GM21528 (cell line): ENCODE data around the gene GCDH.
"Not testable (repeated sequence)": the region's sequence is repeated elsewhere in the genome, so short reads cannot be mapped to it uniquely, and the experiment has no call there.

Experiments used
- ATAC-seq: cut with Tn5 transposase; IDR thresholded peaks from one replicate; pipeline ENCODE4 v1.9.1; 2021; ENCODE audit warnings: mild to moderate bottlenecking, moderate library complexity; ENCODE audit not compliant: unreplicated experiment, low FRiP score

Gene GCDH

DNA sequence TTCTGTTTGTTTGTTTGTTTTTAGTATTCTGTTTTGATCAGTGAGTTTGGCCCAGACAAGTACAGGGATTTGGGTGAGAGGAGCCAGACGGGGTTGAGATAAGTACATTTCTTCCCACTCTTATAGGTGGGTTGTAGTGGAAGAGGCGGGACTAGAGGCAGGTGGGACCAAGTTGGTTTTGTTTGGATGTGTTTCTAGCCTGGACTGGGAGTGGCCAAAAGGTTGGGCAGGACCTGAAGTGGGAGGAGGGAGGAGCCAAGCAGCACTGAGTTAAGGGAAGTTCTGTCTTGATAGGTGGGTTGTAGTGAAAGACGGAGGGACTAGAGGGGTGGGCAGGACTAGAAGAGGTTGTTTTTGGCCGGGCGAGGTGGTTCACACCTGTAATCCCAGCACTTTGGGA is 18.7 kb upstream of the GCDH start:
- ATAC-seq, result no peak

DNA sequence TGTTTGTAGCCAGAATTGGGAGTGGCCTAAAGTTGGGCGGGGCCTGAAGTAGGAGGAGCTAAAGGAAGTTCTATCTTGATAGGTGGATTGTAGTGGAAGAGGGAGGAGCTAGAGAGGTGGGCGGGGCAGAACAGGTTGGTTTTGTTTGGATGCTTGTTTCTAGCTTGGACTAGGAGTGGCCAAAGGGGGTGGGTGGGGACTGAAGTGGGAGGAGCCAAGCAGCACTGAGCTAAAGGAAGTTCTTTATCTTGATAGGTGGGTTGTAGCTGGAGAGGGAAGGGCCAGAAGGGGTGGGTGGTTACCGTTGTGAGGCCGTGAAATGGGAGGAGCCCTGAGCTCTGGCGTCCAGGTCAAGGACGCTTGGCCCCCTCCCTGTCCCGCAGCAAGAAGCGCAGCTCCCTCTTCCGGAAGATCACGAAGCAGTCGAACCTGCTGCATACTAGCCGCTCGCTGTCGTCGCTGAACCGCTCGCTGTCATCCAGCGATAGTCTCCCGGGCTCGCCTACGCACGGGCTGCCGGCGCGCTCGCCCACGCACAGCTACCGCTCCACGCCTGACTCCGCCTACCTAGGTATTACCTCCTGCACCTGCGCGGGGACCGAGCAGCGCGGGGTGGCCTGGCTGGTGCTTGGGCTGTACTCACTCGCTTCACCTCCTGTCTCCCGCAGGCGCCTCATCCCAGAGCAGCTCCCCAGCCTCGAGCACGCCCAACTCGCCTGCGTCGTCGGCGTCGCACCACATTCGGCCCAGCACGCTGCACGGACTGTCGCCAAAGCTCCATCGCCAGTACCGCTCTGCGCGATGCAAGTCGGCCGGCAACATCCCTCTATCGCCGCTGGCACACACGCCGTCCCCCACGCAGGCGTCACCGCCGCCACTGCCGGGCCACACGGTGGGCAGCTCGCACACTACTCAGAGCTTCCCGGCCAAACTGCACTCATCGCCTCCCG is 17.7 kb upstream of the GCDH start:
- ATAC-seq, result no peak

GRCh38 chr19:12873891-12874745 is 16.8 kb upstream of the GCDH start:
- no peak for ATAC-seq

GRCh38 chr19:12875086-12875485 is 15.9 kb upstream of the GCDH start:
- no peak for ATAC-seq

DNA sequence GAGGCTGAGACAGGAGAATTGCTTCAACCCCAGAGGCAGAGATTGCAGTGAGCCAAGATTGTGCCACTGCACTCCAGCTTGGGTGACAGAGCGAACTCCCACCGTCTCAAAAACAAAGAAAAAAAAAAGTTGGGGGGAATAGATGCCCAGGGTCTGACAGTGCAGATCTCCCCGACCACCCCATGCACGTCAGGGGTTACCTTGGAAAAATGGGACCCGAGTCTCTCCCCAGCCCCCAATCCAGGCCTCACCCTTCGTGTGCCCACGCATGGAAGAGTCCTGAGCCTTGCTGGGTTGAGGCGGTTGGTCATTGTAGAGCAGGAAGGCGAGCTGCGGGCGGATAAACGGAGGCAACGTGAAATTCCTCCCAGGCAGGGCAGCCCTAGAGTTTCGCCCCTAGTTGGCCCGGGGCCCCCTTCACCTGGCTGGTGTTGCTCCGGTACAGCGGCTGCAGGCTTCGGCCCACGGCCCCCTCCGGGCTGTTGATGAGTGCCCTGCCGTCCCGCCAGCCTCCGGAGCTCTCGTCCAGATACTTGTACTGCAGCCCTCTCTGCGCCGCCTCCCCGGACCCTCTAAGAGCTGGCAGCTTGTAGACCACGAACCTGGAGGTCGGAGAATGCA is 10.3 kb upstream of the GCDH start:
- ATAC-seq, result peak; percentile 15

DNA sequence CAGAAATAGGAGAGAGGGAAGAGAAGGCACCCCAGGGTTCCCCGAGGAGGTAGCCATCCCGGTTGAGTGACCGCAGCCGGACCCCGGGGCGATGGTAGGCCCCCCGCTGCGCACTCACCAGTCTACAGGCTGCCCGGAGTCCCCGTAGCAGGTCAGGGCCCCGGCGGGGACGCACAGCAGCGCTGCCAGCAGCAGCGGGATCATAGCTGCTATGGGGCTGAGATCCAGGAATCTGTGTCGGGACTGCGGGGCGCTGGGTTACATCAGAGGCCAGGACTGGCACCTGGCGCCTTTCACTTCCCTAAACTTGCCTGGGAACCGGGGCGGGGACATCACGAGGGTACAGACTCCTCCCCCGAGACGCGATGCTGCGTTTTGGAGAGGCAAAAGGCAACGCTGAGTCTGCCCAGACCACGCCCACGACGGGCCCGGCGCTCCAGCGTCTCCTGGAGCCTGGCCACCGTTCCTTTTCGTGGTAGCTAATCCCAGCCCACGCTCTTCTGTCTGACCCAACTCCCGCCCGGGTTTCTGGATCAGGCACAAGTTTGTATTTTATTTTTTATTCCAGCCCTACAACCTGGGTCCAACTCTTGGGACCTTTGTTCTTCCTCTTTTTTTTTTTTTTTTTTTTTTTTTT is 9.7 kb upstream of the GCDH start, which contains the start of gene DNASE2:
DNASE2 (minus strand) TSS at position 278 of the 637 bp plus-strand sequence; CDS start at position 204, 74 bp downstream.
- ATAC-seq, result peak; percentile 79

GRCh38 chr19:12882589-12882988 is 8.4 kb upstream of the GCDH start:
- ATAC-seq, result no peak

- no peak for ATAC-seq
These were observed 6.8 kb upstream of the GCDH start for GRCh38 chr19:12884202-12884601.

DNA sequence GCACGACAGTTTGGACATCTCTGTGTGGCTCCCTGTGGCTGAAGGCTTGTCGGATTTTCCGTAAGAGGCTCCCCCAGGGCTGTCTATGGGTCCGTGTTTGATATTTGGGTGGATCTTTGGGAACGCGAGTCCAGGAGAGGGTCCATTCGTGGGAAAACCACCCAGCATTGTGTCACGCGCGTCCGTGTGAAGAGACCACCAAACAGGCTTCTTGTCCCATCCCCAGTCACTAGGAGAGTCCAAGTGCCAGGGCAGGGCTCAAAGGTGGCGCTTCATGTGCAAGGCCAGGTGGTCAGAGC is 6.4 kb upstream of the GCDH start:
- ATAC-seq, result no peak

GRCh38 chr19:12884926-12885748 is 5.8 kb upstream of the GCDH start:
- ATAC-seq, result no peak

DNA sequence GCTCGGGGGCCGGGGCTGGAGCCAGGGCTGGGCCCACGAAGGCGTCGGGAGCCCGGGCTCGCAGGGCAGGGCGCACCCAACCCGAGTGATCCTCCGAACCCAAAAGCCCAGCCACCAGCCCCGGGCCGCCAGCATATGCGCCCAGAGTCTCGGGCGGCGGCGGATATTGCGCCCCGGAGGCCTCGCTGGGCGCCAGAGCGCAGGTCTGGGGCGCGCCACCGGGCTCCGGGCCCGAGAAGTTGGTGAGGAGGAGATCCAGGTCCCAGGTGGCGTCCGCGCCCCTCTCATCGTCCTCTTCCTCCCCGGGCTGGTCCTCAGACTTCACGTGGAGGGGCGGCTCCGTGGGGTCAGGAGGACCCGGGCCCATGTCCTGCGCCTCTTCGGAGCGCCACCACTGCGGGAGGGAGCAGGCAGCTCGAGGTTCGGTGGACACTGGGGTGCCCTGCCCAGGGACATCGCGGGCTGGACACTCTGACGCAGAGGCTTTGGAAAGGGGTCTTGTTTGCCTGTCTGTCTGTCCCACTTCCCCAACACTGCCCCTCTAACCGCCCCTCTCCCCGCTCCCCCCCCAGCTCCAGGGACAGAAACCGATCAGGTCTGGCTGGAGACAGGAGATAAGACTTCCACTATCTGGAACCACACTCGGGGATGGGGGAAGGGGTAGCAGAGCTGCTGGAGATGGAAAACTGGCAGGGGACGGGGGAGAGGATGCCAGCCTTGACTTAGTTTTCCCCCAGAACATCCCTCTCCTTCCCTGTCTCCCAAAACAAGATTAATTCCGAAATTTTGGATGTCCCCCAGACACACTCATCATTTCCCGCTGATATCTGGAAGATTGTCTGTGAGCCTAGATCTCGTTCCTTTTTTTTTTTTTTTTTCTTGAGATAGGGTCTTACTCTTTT is 5.0 kb upstream of the GCDH start:
- ATAC-seq, result no peak

GRCh38 chr19:12886651-12886968 is 4.3 kb upstream of the GCDH start:
- ATAC-seq, result no peak

DNA sequence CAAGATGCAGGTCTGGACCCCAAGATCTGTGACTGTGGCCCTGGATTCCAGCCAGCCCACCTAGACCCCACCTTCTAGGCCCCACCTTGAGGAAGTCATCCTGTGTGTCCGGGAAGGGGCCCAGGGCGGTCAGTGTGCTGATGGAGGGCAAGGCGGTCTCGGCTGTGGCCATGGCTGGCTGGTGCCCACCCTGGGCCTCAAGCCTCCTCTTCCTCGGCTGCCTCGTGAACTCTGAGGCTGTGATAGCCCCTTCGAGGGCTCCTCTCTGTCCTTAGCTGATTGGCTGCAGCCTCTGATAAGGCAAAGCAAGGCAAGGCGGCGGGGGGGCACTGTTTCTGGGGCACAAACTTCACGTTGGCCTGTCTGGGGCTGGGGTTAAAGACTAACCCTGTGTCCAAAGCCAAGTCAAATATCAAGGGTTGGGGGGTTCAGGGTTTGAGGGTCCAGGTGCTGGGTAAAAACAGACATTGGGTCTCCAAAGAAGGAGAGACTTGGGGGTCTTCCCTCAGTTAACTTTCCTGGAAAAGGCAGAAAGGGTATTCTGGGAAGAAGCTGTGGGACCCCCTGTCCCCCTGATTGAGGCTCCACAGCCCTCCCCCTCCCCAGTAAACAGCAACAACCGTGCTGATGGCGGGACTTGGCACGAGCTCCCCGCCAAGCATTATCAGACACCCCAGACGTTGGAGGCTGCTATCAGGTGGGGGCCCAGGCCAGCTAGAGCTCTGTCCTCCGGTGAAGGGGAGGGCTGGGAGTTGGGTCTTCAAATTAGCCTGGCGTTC is 3.8 kb upstream of the GCDH start, which contains the start of gene KLF1:
KLF1 (minus strand) TSS at position 233 of the 779 bp plus-strand sequence; CDS start at position 172, 61 bp downstream.
- ATAC-seq, result no peak

- ATAC-seq, result no peak
These were observed 2.9 kb upstream of the GCDH start for GRCh38 chr19:12888006-12888603.

GRCh38 chr19:12890299-12890786 is 617 bp upstream of the GCDH start:
- ATAC-seq, result not testable (repeated sequence)

GRCh38 chr19:12891553-12892021 is 627 bp downstream of the GCDH start:
- ATAC-seq, result no peak

DNA sequence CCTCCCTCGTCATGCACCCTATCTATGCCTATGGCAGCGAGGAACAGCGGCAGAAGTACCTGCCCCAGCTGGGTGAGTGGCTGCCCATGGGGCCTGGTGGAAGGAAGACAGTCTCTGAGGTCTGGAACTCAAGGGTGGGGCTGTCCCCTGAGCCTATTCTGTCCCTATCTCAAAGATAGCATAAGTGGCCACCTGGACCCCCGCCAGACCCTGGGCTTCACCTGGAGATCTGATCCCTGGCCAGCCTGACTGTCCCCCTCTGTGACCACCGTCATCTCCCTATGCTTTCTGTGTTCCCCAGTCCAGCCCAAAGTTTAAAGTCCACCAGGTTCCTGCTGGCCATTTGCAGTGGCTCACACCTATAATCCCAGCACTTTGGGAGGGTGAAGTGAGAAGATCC is 2.6 kb downstream of the GCDH start:
- ATAC-seq, result no peak
